ENCODE results near the gene PTPRN2.

The PTPRN2 gene

GRCh38 chr7:158135931-158136330 is 451.7 kb downstream of the PTPRN2 start:
- DNase-seq (ENCODE audit: low spot score), result no peak

- no peak for DNase-seq (ENCODE audit: low spot score)
Observed at GRCh38 chr7:158134824-158135223, 452.8 kb downstream of the PTPRN2 start.

GRCh38 chr7:158133515-158134271 is 453.9 kb downstream of the PTPRN2 start:
- no peak for DNase-seq (ENCODE audit: low spot score)

- DNase-seq (ENCODE audit: low spot score), result no peak
Observed at GRCh38 chr7:158133057-158133456, 454.6 kb downstream of the PTPRN2 start.

GRCh38 chr7:158130023-158130409 is 457.6 kb downstream of the PTPRN2 start:
- no peak for DNase-seq (ENCODE audit: low spot score)

- no peak for DNase-seq (ENCODE audit: low spot score)
Observed at GRCh38 chr7:158129037-158130022, 458.3 kb downstream of the PTPRN2 start.

- DNase-seq (ENCODE audit: low spot score), result no peak
Observed at GRCh38 chr7:158128572-158128971, 459.1 kb downstream of the PTPRN2 start.

- DNase-seq (ENCODE audit: low spot score), result no peak
Observed at GRCh38 chr7:158127241-158127640, 460.4 kb downstream of the PTPRN2 start.

GRCh38 chr7:158126661-158127060 is 461.0 kb downstream of the PTPRN2 start:
- no peak for DNase-seq (ENCODE audit: low spot score)

- no peak for DNase-seq (ENCODE audit: low spot score)
Observed at GRCh38 chr7:158125721-158126120, 461.9 kb downstream of the PTPRN2 start.

- no peak for DNase-seq (ENCODE audit: low spot score)
Observed at GRCh38 chr7:158125091-158125490, 462.5 kb downstream of the PTPRN2 start.

- no peak for DNase-seq (ENCODE audit: low spot score)
Observed at GRCh38 chr7:158124671-158125079, 462.9 kb downstream of the PTPRN2 start.

- DNase-seq (ENCODE audit: low spot score), result no peak
Observed at GRCh38 chr7:158123753-158124152, 463.9 kb downstream of the PTPRN2 start.

- no peak for DNase-seq (ENCODE audit: low spot score)
Observed at GRCh38 chr7:158123214-158123613, 464.4 kb downstream of the PTPRN2 start.

GRCh38 chr7:158121441-158122045 is 466.1 kb downstream of the PTPRN2 start:
- DNase-seq (ENCODE audit: low spot score), result no peak

GRCh38 chr7:158120716-158121115 is 466.9 kb downstream of the PTPRN2 start:
- DNase-seq (ENCODE audit: low spot score), result no peak

GRCh38 chr7:158120316-158120715 is 467.3 kb downstream of the PTPRN2 start:
- DNase-seq (ENCODE audit: low spot score), result no peak

GRCh38 chr7:158117341-158118222 is 470.0 kb downstream of the PTPRN2 start:
- no peak for DNase-seq (ENCODE audit: low spot score)

GRCh38 chr7:158116235-158116634 is 471.4 kb downstream of the PTPRN2 start:
- DNase-seq (ENCODE audit: low spot score), result no peak

- no peak for DNase-seq (ENCODE audit: low spot score)
Observed at GRCh38 chr7:158114056-158114850, 473.4 kb downstream of the PTPRN2 start.

Data from LoVo (cell line).